ENCODE data around the gene PROCR.
"Not testable (repeated sequence)": the region's sequence is repeated elsewhere in the genome, so short reads cannot be mapped to it uniquely, and the experiment has no call there.

DNA sequence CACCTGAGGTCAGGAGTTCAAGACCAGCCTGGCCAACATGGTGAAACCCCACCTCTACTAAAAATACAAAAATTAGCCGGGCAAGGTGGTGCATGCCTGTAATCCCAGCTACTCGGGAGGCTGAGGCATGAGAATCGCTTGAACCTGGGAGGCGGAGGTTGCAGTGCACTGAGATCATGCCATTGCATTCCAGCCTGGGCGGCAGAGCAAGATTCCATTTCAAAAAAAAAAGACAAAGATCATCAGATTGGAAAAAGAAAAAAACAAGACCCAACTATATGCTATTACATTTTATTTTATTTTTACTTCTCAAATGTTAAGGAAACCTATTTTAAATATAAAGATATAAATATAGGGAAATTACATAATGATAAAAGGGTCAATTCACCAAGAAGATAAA lies 29.6 kb downstream of the PROCR start:
- TF ChIP-seq, protein P1, sequence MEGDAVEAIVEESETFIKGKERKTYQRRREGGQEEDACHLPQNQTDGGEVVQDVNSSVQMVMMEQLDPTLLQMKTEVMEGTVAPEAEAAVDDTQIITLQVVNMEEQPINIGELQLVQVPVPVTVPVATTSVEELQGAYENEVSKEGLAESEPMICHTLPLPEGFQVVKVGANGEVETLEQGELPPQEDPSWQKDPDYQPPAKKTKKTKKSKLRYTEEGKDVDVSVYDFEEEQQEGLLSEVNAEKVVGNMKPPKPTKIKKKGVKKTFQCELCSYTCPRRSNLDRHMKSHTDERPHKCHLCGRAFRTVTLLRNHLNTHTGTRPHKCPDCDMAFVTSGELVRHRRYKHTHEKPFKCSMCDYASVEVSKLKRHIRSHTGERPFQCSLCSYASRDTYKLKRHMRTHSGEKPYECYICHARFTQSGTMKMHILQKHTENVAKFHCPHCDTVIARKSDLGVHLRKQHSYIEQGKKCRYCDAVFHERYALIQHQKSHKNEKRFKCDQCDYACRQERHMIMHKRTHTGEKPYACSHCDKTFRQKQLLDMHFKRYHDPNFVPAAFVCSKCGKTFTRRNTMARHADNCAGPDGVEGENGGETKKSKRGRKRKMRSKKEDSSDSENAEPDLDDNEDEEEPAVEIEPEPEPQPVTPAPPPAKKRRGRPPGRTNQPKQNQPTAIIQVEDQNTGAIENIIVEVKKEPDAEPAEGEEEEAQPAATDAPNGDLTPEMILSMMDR (conservative IDR thresholded peaks at IDR 0.05; ENCODE audit: low read depth, low read length) = not testable (repeated sequence)
- TF ChIP-seq EZH2 (IDR thresholded peaks at IDR 0.05; ENCODE audit: low read length, unreplicated experiment); EZH2phosphoT487 (IDR thresholded peaks at IDR 0.05; ENCODE audit: borderline replicate concordance, low read length): not testable (repeated sequence)
